ENCODE results near the gene SMAD4.
"Not testable (repeated sequence)": the region's sequence is repeated elsewhere in the genome, so short reads cannot be mapped to it uniquely, and the experiment has no call there.

GRCh38 chr18:51003174-51003573, 26.8 kb upstream of the SMAD4 start:
- not testable (repeated sequence) for TF ChIP-seq TAF1 (IDR thresholded peaks at IDR 0.05; ENCODE audit: low read depth, low read length); POLR2A (IDR thresholded peaks at IDR 0.05; ENCODE audit: control extremely low read depth in 1 of 2, low read depth in 2 of 2, low read length in 2 of 2); CHD1 (IDR thresholded peaks at IDR 0.05; ENCODE audit: low read depth, low read length); GABPA (IDR thresholded peaks at IDR 0.05; ENCODE audit: borderline replicate concordance, insufficient read depth, low read length); CTCF (IDR thresholded peaks at IDR 0.05; ENCODE audit: control extremely low read depth in 1 of 3, insufficient read depth in 1 of 3, low read depth in 1 of 3, low read length in 3 of 3); SP4 (IDR thresholded peaks at IDR 0.05; ENCODE audit: low read length); KDM5A (IDR thresholded peaks at IDR 0.05; ENCODE audit: low read length)

All from H1 (cell line).